NCI-H460 (cell line): ENCODE results near the gene OVOL1. TPM values are rescaled to one million over a fixed set of nuclear protein-coding genes. Genes with fewer than 3 reads are reported as not detected.

Experiments
- DNase-seq: peaks from one replicate; pipeline ENCODE4 v3.0.0-alpha.2; 2016; ENCODE audit warnings: low read depth; ENCODE audit errors: extremely low read depth
- total RNA-seq: library from RNA; depleted of rRNA; stranded (reverse); fragments of >200 nt; shearing (Covaris generic); gene quantifications from 2 replicates; pipeline ENCODE4 v1.2.3, GENCODE V29; 2014

Gene OVOL1
- total RNA-seq, 1 experiment from 2014 or later: not detected

DNA sequence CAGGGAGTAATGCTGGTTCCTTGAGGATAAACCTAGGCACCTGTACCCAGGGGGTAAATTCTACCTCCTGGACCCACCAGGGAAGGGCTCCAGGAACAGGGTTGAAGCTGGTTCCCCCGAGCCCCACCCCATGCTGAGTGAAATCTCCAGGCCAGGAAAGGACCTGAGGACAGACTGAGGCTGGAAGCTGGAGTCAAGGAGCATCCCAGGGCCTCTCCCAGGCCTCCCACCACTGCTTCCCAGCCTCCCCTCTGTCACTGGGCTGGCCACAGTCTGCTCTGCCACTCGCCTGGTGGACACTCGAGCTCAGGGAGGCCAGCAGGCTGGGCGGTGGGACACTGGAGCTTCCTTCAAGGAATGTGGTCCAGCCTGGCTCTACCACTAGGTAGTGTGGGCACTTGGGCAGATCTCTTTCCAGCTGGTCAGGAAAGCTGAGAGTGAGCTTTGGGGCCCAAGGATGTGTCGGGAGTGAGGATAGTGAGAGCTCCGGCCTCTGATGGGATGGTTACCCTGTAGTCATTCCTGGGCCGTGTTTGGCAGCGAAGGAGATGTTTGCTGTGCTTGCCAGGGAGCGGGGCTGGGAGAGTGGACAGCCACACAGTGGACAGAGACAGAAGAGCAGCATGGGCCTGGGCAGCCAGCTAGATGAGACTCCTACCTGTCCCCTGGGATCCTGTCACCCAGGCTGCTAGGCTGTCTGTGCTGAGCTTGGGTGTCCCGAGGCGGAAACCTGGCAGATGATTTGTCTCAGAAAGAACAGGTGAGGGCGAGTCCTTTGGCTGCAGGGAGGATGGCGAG lies 3.4 kb downstream of the OVOL1 start:
- DNase-seq: no peak

DNA sequence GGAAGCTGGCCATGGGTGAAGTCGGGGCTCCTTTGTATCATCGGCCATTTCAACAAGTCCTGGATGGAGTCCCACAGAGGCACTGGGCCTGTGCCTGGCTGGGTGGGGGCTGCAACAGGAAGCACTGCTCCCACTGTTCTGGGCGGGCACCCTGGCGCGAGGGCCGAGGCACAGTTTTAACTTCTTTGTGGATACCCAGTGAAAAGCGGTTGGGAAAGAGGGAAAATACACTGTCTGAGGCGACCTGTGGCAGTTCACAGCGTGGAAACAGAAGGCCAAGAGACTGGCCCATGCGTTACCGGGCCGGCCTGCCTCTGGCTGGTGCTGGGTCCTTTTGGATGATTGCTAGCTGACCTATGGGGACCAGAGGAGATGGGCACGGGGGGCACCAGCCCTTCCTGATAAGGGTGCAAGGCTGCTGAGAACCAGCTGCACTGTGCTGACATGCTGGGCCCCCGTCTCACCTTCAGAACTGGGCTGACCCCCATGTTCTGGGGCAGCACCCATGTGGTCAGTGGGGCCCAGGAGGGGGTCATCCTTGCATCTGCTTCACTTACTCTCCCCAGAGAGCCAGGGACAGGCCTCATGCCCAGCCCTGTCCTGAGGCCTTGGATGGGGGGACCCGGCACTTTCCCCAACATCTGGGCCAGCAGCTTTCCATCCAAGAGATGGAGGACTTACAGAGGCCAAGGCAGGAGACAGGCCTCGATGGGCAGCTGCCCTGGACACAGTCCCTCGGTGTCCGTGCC lies 4.2 kb downstream of the OVOL1 start:
- no peak for DNase-seq

DNA sequence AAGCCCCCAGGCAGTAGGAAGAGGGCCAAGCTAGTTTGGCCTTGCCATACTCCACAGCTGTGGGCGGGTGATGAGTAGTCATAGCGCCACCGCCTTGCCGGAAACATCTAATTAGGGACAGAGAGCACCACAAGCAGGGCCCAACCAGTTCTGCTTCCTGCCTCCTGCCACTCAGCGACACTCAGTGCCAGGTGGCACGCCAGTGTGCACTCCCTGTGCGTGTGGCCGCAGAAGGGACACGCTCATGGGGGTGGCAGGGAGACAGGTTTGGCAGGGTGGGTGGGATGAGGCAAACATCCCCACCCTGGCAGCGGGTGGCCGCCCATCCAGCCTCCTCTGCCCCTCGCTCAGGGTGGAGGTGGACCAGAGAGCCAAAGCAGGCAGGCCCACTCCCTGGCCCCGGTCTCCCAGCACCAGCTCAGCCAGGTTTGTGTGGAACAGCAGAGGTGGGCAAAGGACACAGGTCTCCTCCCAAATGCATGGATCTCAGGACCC lies 4.9 kb downstream of the OVOL1 start:
- DNase-seq: no peak

DNA sequence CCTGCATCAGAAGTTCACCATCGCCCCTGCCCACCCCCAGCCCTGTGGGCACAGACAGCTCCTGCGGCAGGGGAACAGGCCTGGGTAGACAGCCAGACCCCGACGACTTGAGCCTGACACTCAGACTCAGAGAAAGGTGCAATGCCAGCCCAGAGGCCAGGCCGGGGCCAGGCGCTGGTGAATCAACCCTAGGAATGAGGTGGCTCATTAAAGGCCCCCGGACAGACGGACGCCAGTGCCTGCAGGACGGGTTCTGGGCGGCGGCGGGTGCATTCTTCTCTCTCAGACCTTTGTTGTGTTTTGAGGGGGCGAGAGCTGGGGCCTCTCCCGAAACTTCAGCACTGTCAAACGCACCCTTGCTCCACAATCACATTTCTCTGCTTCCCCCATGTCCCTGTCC lies 5.6 kb downstream of the OVOL1 start:
- DNase-seq: no peak

DNA sequence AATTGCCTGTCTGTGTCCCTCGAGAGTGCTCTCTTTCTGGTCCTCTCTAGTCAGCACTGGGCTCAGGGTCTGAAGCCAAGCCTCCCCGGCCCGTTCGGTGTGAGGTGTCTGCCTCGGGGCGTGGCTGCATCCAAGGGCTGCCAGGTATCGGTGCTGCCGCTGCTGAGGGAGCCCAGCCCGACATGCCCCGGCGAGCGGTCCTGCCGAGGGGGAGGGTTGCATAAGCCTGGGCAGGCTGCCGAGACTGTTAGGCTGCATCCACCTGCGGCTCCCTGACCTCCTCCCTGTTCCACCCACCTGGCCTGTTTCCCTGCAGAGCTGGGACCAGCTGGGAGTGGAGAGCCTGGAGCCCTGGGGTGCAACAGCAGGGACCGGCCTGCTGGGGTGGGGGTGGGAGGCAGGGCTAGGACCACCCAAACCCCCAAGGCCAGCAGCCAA lies 6.3 kb downstream of the OVOL1 start:
- no peak for DNase-seq

DNA sequence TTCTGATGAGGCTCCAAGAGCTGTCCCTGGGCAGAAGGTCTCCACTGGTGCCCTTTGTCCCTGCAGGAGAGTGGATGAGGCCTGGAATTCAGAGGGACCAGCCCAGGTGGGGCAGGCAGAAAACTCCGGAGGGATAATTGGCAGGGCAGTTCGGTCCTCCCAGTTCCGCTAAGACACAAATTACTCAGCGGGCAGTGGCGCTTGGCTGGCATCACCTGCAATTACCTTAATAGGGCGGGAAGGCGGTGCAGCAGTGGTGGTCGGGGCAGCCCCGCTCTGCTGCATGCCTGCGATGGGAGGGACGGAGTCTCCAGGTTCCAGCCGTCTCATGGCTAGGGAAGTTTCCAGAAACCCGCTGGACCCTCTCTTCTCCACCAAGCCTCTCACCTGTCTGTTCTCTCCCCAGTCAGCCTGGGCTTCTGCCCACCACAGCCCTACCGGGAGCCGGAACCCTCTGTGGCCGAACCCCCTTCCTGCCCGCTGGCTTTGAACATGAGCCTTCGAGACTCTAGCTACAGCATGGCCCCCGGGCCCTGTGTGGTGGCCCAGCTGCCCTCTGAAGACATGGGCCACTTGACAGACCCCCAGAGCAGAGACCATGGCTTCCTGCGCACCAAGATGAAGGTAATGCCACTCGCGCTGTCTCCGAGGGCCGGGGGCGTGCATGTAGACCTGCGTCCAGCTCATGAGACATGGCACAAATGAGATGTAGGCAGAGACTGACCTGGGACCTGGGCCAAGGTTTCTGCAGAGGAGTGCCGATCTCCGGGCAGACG lies 7.0 kb downstream of the OVOL1 start:
- DNase-seq: no peak

DNA sequence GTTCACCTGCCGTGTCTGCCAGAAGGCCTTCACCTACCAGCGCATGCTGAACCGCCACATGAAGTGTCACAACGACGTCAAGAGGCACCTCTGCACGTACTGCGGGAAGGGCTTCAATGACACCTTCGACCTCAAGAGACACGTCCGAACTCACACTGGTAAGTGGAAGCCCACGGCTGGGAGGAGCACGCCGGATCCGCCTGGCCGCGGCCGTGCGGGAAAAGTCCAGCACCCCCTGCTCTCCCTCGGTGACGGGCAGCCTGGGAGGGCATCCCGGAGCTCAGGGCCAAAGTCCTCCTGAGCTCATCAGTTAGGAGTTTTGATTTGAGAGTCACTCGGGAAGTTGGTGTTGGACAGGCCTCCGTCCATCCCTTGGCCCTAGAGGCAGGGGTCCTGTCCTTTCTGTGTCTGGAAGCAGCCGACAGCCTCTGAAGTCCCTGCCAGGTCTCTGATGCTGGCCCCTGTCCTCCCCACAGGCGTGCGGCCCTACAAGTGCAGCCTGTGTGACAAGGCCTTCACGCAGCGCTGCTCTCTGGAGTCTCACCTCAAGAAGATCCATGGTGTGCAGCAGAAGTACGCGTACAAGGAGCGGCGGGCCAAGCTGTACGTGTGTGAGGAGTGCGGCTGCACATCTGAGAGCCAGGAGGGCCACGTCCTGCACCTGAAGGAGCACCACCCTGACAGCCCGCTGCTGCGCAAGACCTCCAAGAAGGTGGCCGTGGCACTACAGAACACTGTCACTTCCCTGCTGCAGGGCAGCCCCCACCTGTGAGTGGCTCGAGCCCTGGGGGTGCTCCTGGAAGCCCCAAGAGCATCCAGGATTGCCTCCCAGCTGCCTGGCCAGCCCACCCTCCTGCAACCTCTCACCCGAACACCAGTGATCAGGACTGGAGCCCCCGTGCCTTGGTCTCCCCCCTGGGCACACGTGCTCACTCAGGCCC lies 8.0 kb downstream of the OVOL1 start:
- DNase-seq: no peak

DNA sequence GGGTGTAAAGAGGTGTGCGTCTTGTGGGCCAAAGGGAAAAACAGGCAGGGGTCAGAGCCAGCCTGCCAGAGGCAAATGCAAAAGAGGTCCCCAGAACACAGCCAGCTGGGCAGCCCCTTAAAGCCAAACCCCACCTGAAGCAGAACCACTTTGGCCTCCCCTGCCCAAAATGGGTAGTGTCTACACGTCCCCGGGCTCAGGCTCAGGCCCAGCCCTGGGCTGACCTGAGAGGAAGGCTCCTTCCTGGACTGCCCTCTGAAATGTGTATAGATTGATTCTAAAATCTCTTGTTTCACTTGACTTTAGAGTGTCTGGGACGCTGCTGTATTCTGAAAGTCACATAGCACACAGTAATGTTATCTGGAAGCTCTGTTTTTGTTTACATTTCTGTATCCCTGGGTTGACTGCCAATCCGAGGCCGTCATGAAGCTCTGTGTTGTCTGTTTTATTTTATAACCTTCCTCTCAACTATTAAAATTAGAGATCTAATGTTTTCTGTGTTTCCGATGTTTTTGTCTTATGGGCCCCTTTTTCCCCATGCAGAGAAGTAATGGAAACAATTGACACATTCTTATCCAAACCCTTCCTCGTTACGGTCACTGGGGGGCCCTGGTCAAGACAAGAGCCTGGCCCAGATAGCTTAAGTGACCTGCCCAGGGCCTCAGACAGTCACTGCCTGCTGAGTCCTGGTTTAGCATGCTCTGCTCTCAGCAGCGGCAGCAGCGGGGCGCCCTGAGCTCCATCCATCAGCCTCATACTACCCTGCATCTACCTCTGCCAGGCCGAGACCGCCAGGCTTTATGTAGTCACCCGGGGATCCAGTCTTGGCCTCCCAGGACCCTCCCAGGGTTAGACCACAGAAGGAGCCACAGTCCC lies 10.1 kb downstream of the OVOL1 start:
- DNase-seq: no peak

DNA sequence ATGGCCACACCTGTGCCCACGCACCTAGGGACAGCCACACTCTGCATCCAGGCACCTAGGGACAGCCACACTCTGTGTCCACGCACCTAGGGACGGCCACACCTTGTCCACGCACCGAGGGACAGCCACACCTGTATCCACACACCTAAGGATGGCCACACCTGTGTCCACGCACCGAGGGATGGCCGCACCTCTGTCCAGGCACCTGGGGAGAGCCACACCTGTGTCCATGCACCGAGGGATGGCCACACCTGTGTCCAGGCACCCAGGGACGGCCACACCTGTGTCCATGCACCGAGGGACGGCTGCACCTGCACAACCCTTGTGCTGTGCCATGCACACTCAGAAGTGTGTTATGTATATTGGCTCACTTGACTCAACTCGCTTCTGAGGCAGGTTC lies 10.8 kb downstream of the OVOL1 start:
- no peak for DNase-seq

DNA sequence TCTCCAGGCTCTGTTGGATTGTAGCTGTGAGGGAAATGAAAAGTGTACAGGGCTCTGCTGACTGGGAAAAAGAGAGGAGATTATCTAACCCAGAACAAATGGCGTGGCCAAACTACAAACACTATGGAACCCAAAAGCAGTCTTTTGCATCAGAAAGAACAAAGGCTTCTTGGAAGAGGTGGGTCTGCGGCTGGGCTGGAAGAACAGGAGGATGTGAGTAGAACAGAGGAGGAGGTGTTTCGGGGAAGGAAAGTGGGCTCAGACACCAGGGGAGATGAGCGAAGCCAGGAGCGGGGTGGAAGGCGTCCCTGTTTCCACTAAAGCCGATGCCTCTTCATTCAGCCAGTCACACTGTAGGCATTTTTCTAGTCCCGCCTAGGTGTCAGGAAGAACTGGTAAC lies 12.0 kb downstream of the OVOL1 start:
- no peak for DNase-seq

DNA sequence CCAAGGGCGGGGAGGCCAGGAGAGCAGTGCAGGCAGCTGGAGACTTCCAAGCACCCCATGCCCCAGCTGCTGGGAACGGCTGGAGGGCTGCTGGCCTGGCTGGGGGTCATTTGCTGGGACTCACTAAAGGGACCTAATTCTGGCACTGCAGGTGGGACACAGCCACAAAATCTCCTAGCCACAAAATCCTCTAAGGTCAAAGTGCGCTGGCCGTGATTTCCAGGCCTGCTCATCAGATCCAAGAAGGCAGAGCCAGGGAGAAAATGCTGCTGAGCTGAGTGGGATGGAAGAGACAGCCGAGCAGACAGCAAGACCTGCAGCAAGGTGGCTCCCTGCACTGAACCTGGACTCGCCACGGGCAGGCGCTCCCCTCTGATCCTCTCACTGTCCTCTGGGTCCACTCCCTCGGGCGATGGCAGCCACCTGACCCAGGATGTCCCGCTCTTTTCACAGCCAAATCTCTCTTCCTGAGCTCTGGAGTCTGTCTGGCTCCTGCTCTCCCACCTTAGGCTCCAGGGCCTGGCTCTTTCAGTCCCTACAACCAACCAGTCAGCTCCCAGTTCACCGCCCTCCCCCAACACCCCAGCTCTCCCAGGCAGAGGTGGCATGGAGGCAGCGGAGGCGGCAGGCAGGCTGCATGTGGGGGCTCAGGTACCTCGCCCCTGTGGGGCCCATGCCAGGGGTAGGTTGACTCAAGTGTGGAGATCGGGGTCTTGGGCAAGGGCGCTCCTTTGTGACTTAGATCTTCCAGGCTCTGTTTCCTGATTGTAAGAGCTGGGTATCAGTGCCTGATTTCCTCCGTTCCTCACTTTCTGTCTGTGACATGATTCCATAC lies 14.5 kb downstream of the OVOL1 start:
- DNase-seq: no peak

DNA sequence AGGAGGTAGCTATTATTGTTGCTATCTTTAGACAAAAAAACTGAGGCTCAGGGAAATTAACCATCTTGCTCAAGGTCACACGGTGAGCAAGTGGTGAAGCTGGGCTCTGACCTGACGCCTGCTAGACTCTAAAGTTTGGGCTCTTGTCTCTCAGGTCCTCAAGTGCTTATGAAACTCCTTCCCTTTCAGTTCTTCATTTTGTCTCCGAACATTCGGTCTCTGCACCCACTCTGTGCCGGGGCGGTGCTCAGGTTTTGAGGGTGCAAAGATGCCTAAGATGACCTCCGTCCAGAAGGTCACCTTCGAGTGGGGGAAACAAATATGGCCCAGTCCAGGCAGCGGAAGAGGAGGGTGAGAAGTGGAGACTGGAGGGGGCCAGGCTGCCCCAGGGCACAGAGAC lies 16.0 kb downstream of the OVOL1 start:
- DNase-seq: no peak

DNA sequence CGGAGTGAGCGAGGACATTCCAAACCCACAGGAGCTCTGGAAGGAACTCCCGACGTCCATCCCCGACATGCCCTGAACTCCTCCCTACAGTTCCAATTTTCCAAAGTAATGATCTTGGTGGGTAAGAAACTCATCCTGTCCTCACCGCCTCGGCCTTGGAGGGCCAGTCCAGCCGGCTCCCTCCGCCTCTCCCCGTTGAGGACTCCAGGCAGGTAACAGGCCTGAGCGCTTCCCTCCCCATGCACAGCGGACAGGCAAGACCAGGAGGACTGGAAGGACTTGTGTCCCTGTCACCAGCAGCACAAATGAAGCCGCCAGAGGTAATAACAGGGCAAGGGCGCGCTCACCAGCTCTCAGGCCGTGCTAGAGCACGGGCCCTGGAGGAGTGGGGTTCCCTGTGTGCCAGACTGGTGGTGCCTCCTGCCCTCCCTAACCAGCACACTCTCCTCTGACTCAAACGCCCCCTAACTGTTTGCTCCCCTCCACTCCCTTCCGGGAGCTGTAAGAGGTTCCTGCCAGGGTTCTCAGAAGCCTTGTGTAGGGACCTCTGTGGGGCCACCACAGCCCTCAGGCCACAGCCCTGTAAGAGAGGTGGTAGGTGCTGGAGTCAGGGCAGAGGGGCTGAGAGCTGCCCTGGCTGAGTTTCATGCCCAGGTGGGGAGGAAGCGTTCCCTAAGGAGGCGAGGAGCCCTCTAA lies 17.1 kb downstream of the OVOL1 start:
- no peak for DNase-seq

DNA sequence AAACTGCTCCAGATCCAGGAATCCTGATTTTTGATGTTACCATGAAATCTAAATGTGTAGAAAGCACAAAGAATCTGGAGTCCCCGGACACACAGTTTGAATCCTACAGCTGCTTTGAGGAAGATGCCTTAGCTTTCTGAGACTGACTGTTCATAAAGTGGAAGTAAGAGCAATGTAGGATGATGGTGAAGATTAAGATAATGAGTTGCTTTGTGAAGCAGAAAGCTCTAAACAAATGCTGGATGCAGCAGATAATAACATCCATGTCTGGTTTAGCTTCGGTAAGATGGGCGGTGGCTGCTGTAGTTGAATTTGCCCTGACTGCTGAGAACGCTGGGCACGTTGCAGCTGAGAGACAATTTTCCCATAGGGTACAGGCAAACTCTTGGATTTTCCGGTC lies 20.1 kb downstream of the OVOL1 start:
- no peak for DNase-seq

DNA sequence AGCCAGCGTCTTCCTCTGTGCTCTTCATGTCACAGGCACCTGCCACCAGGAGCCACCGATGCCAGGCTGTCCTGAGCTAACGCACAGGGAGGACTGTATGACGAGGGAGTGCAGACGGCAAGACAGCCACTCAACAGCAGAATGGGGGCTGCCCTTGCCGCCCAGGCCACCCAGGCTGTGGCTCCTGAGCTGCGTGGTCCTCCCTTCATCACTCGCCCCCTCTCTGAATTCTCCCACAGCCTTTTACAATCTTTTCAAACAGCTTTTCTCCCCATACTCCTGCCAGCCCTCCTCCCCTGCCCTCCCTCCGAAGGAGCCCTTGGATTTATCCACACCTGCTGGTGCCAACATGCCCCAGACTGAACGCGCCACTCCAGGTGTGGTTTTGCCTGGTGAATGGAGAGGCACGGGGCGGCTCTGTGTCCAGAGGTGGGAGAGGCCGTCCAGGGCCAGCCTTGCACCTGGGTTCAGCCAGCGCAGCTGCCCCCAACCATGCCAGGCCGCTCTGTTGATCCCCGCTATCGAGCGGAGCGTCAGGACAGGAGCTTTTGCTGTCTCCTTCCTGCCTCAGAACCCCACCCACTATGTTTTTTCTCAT lies 22.0 kb downstream of the OVOL1 start:
- DNase-seq: no peak

DNA sequence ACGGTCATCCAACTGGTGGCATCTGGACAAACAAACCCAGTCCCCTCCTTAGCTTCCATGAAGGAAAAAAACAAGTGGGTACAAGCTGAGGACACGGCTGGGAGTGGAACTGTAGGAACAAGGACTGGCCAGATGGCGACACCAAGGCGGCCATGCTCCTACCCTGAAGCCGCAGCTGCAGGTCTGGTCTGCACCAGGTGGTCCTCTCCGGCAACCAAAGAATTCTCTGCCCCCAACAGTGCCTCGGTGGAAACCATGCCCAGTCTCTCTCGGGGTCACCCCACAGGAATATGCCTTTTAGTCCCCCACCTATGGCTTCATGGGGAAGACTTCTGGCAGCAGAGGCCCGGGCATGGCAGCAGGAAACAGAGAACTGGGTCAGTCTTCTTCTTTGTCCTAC lies 22.6 kb downstream of the OVOL1 start:
- no peak for DNase-seq
